ENCODE data around the gene HSPG2. TPM values are rescaled to one million over a fixed set of nuclear protein-coding genes. Genes with fewer than 3 reads are reported as not detected.
"Not testable (repeated sequence)": the region's sequence is repeated elsewhere in the genome, so short reads cannot be mapped to it uniquely, and the experiment has no call there.

Gene HSPG2
- polyA plus RNA-seq = 10 to 100 TPM; 37.6 to 55.0 TPM

GRCh38 chr1:21937034-21937371 is at the start of gene HSPG2:
HSPG2 (minus strand) TSS chr1:21937310; CDS start chr1:21937217, 93 bp downstream.
- H3K27me3 ChIP-seq (ENCODE audit: control insufficient read depth in 1 of 2, insufficient read depth in 2 of 2, low read length in 2 of 2) = no peaks in the 10 kb centered on the region
- H3K4me1 ChIP-seq (ENCODE audit: control insufficient read depth in 2 of 2, insufficient read depth in 2 of 2, low read length in 1 of 2) = peaks cover 6 to 22% of the 10 kb centered on the region in 2 donors
- H3K4me3 ChIP-seq (ENCODE audit: low read depth in 1 of 2, low read length in 2 of 2) = peak within 1 kb of the TSS; percentile 62 to 72
- H3K9me3 ChIP-seq (ENCODE audit: control insufficient read depth in 2 of 2, insufficient read depth in 1 of 2, low read depth in 1 of 2, low read length in 1 of 2) = no peaks in the 10 kb centered on the region
- H3K36me3 ChIP-seq (ENCODE audit: control insufficient read depth in 2 of 2, insufficient read depth in 2 of 2, low read length in 1 of 2) = no peaks in the 10 kb centered on the region
- peak within 1 kb of the TSS; percentile 87 to 90 for H3K27ac ChIP-seq (ENCODE audit: low read depth in 2 of 2, low read length in 1 of 2)
- 0% methylated on average over 12 to 52 of the region's 52 CpGs for WGBS, 2 donors

GRCh38 chr1:21986386-21986785 is 49.3 kb upstream of the HSPG2 start:
- 74 to 77% methylated on average over 10 of the region's 12 CpGs for WGBS, 2 donors
- not testable (repeated sequence) for H3K27ac ChIP-seq (ENCODE audit: low read depth in 2 of 2, low read length in 1 of 2); H3K36me3 ChIP-seq (ENCODE audit: control insufficient read depth in 2 of 2, insufficient read depth in 2 of 2, low read length in 1 of 2); H3K4me1 ChIP-seq (ENCODE audit: control insufficient read depth in 2 of 2, insufficient read depth in 2 of 2, low read length in 1 of 2); H3K4me3 ChIP-seq (ENCODE audit: low read depth in 1 of 2, low read length in 2 of 2); H3K27me3 ChIP-seq (ENCODE audit: control insufficient read depth in 1 of 2, insufficient read depth in 2 of 2, low read length in 2 of 2); H3K9me3 ChIP-seq (ENCODE audit: control insufficient read depth in 2 of 2, insufficient read depth in 1 of 2, low read depth in 1 of 2, low read length in 1 of 2)

GRCh38 chr1:21985893-21986292 is 48.8 kb upstream of the HSPG2 start:
- not testable (repeated sequence) for H3K36me3 ChIP-seq (ENCODE audit: control insufficient read depth in 2 of 2, insufficient read depth in 2 of 2, low read length in 1 of 2); H3K27me3 ChIP-seq (ENCODE audit: control insufficient read depth in 1 of 2, insufficient read depth in 2 of 2, low read length in 2 of 2); H3K4me1 ChIP-seq (ENCODE audit: control insufficient read depth in 2 of 2, insufficient read depth in 2 of 2, low read length in 1 of 2); H3K27ac ChIP-seq (ENCODE audit: low read depth in 2 of 2, low read length in 1 of 2); H3K9me3 ChIP-seq (ENCODE audit: control insufficient read depth in 2 of 2, insufficient read depth in 1 of 2, low read depth in 1 of 2, low read length in 1 of 2); H3K4me3 ChIP-seq (ENCODE audit: low read depth in 1 of 2, low read length in 2 of 2)
- 54% methylated on average over 4 of the region's 5 CpGs; no CpG with 5 or more reads in 1 of the 2 donors for WGBS, 2 donors

- not testable (repeated sequence) for H3K27ac ChIP-seq (ENCODE audit: low read depth in 2 of 2, low read length in 1 of 2); H3K27me3 ChIP-seq (ENCODE audit: control insufficient read depth in 1 of 2, insufficient read depth in 2 of 2, low read length in 2 of 2); H3K4me3 ChIP-seq (ENCODE audit: low read depth in 1 of 2, low read length in 2 of 2); H3K9me3 ChIP-seq (ENCODE audit: control insufficient read depth in 2 of 2, insufficient read depth in 1 of 2, low read depth in 1 of 2, low read length in 1 of 2); H3K36me3 ChIP-seq (ENCODE audit: control insufficient read depth in 2 of 2, insufficient read depth in 2 of 2, low read length in 1 of 2); H3K4me1 ChIP-seq (ENCODE audit: control insufficient read depth in 2 of 2, insufficient read depth in 2 of 2, low read length in 1 of 2)
- 75 to 79% methylated on average over 4 to 10 of the region's 15 CpGs for WGBS, 2 donors
Observed at GRCh38 chr1:21983539-21983938, 46.4 kb upstream of the HSPG2 start.

- not testable (repeated sequence) for H3K27ac ChIP-seq (ENCODE audit: low read depth in 2 of 2, low read length in 1 of 2); H3K9me3 ChIP-seq (ENCODE audit: control insufficient read depth in 2 of 2, insufficient read depth in 1 of 2, low read depth in 1 of 2, low read length in 1 of 2); H3K36me3 ChIP-seq (ENCODE audit: control insufficient read depth in 2 of 2, insufficient read depth in 2 of 2, low read length in 1 of 2); H3K4me1 ChIP-seq (ENCODE audit: control insufficient read depth in 2 of 2, insufficient read depth in 2 of 2, low read length in 1 of 2); H3K4me3 ChIP-seq (ENCODE audit: low read depth in 1 of 2, low read length in 2 of 2); H3K27me3 ChIP-seq (ENCODE audit: control insufficient read depth in 1 of 2, insufficient read depth in 2 of 2, low read length in 2 of 2)
- 65 to 70% methylated on average over 6 of the region's 6 CpGs for WGBS, 2 donors
Observed at GRCh38 chr1:21982122-21982521, 45.0 kb upstream of the HSPG2 start.

DNA sequence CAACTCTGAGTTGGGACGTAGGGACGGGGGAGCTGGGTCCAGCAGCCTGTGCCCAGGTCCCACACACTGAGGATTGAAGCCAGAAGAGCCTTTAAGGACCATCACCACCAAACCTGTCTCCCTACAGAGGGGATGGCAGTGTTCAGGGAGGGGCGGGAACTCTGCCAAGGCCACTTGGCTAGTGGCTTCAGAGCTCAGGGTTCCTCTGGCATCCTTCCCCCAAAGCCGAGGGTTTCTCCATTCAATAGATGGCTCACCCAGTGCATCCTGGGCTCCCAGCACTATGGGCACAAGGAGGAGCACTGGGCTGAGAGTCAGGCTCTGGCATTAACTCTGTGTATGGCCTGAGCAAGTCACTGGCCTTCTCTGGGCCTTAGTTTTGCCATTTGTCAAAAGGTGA is 44.1 kb upstream of the HSPG2 start:
- H3K4me1 ChIP-seq (ENCODE audit: control insufficient read depth in 2 of 2, insufficient read depth in 2 of 2, low read length in 1 of 2); H3K9me3 ChIP-seq (ENCODE audit: control insufficient read depth in 2 of 2, insufficient read depth in 1 of 2, low read depth in 1 of 2, low read length in 1 of 2); H3K4me3 ChIP-seq (ENCODE audit: low read depth in 1 of 2, low read length in 2 of 2); H3K36me3 ChIP-seq (ENCODE audit: control insufficient read depth in 2 of 2, insufficient read depth in 2 of 2, low read length in 1 of 2); H3K27ac ChIP-seq (ENCODE audit: low read depth in 2 of 2, low read length in 1 of 2); H3K27me3 ChIP-seq (ENCODE audit: control insufficient read depth in 1 of 2, insufficient read depth in 2 of 2, low read length in 2 of 2): not testable (repeated sequence)
- 43 to 73% methylated on average over 2 of the region's 4 CpGs for WGBS, 2 donors

DNA sequence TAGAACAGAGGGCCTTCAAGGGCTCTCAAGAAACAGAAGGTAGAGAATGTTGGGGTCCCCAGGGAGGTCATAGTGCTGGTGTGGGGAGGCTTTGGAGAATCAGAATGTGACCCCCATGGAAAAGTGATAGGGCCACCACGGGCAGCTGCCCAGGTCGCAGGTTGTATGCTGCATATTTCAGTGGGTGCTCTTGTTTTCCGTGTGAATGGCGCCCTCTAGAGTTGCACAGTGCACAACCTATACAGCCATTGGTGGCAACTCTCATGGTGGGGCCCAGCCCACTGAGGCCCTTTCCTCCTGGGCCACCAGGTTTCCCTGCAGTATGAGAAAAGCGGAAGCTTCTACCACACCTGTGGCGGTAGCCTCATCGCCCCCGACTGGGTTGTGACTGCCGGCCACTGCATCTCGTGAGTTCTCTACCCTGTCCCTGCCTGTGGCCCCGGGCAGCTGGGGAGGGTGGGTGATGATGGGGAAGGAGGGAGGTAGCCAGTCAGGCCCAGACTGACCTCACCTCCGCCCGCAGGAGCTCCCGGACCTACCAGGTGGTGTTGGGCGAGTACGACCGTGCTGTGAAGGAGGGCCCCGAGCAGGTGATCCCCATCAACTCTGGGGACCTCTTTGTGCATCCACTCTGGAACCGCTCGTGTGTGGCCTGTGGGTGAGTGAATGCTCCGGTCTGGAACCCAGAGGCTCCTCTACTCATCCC is 43.6 kb upstream of the HSPG2 start:
- H3K27ac ChIP-seq (ENCODE audit: low read depth in 2 of 2, low read length in 1 of 2); H3K4me3 ChIP-seq (ENCODE audit: low read depth in 1 of 2, low read length in 2 of 2); H3K27me3 ChIP-seq (ENCODE audit: control insufficient read depth in 1 of 2, insufficient read depth in 2 of 2, low read length in 2 of 2); H3K9me3 ChIP-seq (ENCODE audit: control insufficient read depth in 2 of 2, insufficient read depth in 1 of 2, low read depth in 1 of 2, low read length in 1 of 2); H3K36me3 ChIP-seq (ENCODE audit: control insufficient read depth in 2 of 2, insufficient read depth in 2 of 2, low read length in 1 of 2); H3K4me1 ChIP-seq (ENCODE audit: control insufficient read depth in 2 of 2, insufficient read depth in 2 of 2, low read length in 1 of 2): not testable (repeated sequence)
- 60 to 73% methylated on average over 19 to 21 of the region's 21 CpGs for WGBS, 2 donors

GRCh38 chr1:21978209-21978608 is 41.1 kb upstream of the HSPG2 start:
- WGBS, 2 donors = 83 to 89% methylated on average over 11 of the region's 11 CpGs
- not testable (repeated sequence) for H3K9me3 ChIP-seq (ENCODE audit: control insufficient read depth in 2 of 2, insufficient read depth in 1 of 2, low read depth in 1 of 2, low read length in 1 of 2); H3K4me3 ChIP-seq (ENCODE audit: low read depth in 1 of 2, low read length in 2 of 2); H3K4me1 ChIP-seq (ENCODE audit: control insufficient read depth in 2 of 2, insufficient read depth in 2 of 2, low read length in 1 of 2); H3K27me3 ChIP-seq (ENCODE audit: control insufficient read depth in 1 of 2, insufficient read depth in 2 of 2, low read length in 2 of 2); H3K36me3 ChIP-seq (ENCODE audit: control insufficient read depth in 2 of 2, insufficient read depth in 2 of 2, low read length in 1 of 2); H3K27ac ChIP-seq (ENCODE audit: low read depth in 2 of 2, low read length in 1 of 2)

DNA sequence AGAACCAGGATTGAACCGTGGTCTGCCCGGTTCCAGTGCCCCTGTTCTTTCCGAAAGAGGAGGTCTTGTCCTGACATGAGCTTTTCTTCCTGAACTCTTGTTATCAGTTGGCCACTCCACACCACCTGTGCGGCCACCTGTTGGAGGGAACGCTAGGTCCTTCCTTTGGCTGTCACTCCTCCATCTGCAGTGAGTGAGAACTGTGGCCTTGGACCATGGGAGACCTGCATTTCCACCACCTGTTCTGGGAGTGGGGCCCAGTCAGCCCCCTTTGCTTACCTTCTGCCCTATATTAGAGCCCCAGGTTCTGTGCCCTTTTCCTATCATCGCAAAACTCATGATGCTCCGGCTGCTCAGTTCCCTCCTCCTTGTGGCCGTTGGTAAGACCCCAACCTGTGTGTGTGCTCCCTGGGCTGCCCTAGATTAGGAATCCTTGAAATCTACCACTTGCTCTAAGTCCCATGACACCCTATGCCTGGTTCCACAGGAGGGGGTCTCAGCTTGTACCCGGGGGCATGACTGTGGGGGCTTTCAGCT is 39.7 kb upstream of the HSPG2 start, which contains the start of gene CELA3B:
TSS of gene CELA3B (plus strand) at position 320 of the 537 bp plus-strand sequence. CDS start at position 338, 18 bp downstream.
- not testable (repeated sequence) for H3K36me3 ChIP-seq (ENCODE audit: control insufficient read depth in 2 of 2, insufficient read depth in 2 of 2, low read length in 1 of 2); H3K27me3 ChIP-seq (ENCODE audit: control insufficient read depth in 1 of 2, insufficient read depth in 2 of 2, low read length in 2 of 2); H3K4me3 ChIP-seq (ENCODE audit: low read depth in 1 of 2, low read length in 2 of 2); H3K9me3 ChIP-seq (ENCODE audit: control insufficient read depth in 2 of 2, insufficient read depth in 1 of 2, low read depth in 1 of 2, low read length in 1 of 2); H3K4me1 ChIP-seq (ENCODE audit: control insufficient read depth in 2 of 2, insufficient read depth in 2 of 2, low read length in 1 of 2); H3K27ac ChIP-seq (ENCODE audit: low read depth in 2 of 2, low read length in 1 of 2)
- 75 to 90% methylated on average over 9 of the region's 9 CpGs for WGBS, 2 donors

GRCh38 chr1:21975296-21975695 is 38.2 kb upstream of the HSPG2 start:
- not testable (repeated sequence) for H3K9me3 ChIP-seq (ENCODE audit: control insufficient read depth in 2 of 2, insufficient read depth in 1 of 2, low read depth in 1 of 2, low read length in 1 of 2); H3K4me1 ChIP-seq (ENCODE audit: control insufficient read depth in 2 of 2, insufficient read depth in 2 of 2, low read length in 1 of 2); H3K36me3 ChIP-seq (ENCODE audit: control insufficient read depth in 2 of 2, insufficient read depth in 2 of 2, low read length in 1 of 2); H3K4me3 ChIP-seq (ENCODE audit: low read depth in 1 of 2, low read length in 2 of 2); H3K27ac ChIP-seq (ENCODE audit: low read depth in 2 of 2, low read length in 1 of 2); H3K27me3 ChIP-seq (ENCODE audit: control insufficient read depth in 1 of 2, insufficient read depth in 2 of 2, low read length in 2 of 2)
- 72 to 89% methylated on average over 9 of the region's 9 CpGs for WGBS, 2 donors

Measured in esophagus (tissue), 2 donors.